Osteocyte (in vitro differentiated cells): ENCODE measurements around the gene CNEP1R1. TPM values are rescaled to one million over a fixed set of nuclear protein-coding genes. Genes with fewer than 3 reads are reported as not detected.

Experiments used
- DNase-seq: peaks from one replicate; pipeline ENCODE4 v3.0.0; 2021; ENCODE audit warnings: mixed read lengths; ENCODE audit not compliant: unreplicated experiment; ENCODE audit errors: extremely low spot score
- H3K27ac Mint-ChIP-seq: one replicate; pipeline ENCODE4 v1.8.0; 2021; ENCODE audit warnings: mild to moderate bottlenecking, mixed read lengths; ENCODE audit not compliant: unreplicated experiment
- H3K27me3 Mint-ChIP-seq: one replicate; pipeline ENCODE4 v1.8.0; 2021; ENCODE audit warnings: mixed read lengths; ENCODE audit not compliant: unreplicated experiment
- H3K36me3 Mint-ChIP-seq: one replicate; pipeline ENCODE4 v1.8.0; 2021; ENCODE audit warnings: mixed read lengths; ENCODE audit not compliant: unreplicated experiment
- H3K4me1 Mint-ChIP-seq: one replicate; pipeline ENCODE4 v1.8.0; 2021; ENCODE audit warnings: mixed read lengths; ENCODE audit not compliant: unreplicated experiment
- H3K4me3 Mint-ChIP-seq: one replicate; pipeline ENCODE4 v1.8.0; 2021; ENCODE audit warnings: mild to moderate bottlenecking, moderate library complexity, mixed read lengths; ENCODE audit not compliant: unreplicated experiment
- H3K9me3 Mint-ChIP-seq: one replicate; pipeline ENCODE4 v1.8.0; 2021; ENCODE audit warnings: mixed read lengths; ENCODE audit not compliant: unreplicated experiment
- long read RNA-seq: library from polyadenylated mRNA; unstranded; transcript quantifications from one replicate; pipeline ENCODE4 v2.0.0, GENCODE V29; 2021
- total RNA-seq: library from RNA; stranded (reverse); gene quantifications from 2 replicates; pipeline ENCODE4 v1.2.1, GENCODE V29; 2021
- TF ChIP-seq, protein P1 (sequence below): fragments of 200-600 bp; sonication (generic); IDR thresholded peaks from 2 replicates; pipeline ENCODE4 v1.5.0; 2021; ENCODE audit warnings: antibody characterized with exemption, mild to moderate bottlenecking, moderate library complexity

The CNEP1R1 gene, protein sequence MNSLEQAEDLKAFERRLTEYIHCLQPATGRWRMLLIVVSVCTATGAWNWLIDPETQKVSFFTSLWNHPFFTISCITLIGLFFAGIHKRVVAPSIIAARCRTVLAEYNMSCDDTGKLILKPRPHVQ
- total RNA-seq, result 19.7 and 23.0 TPM in 2 replicates
- long read RNA-seq, transcript CNEP1R1-203 (7 exons, 2,965 nt), result minor isoform, 26 of 102 reads
- long read RNA-seq, transcript CNEP1R1-202 (6 exons, 2,117 nt), result major isoform, 68 of 102 reads
- long read RNA-seq, partial matches to known transcripts, result 1 of 102 reads
- long read RNA-seq, other reads (novel, unspliced or antisense), result 4 of 102 reads

- TF ChIP-seq, protein P1, sequence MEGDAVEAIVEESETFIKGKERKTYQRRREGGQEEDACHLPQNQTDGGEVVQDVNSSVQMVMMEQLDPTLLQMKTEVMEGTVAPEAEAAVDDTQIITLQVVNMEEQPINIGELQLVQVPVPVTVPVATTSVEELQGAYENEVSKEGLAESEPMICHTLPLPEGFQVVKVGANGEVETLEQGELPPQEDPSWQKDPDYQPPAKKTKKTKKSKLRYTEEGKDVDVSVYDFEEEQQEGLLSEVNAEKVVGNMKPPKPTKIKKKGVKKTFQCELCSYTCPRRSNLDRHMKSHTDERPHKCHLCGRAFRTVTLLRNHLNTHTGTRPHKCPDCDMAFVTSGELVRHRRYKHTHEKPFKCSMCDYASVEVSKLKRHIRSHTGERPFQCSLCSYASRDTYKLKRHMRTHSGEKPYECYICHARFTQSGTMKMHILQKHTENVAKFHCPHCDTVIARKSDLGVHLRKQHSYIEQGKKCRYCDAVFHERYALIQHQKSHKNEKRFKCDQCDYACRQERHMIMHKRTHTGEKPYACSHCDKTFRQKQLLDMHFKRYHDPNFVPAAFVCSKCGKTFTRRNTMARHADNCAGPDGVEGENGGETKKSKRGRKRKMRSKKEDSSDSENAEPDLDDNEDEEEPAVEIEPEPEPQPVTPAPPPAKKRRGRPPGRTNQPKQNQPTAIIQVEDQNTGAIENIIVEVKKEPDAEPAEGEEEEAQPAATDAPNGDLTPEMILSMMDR, result peak; percentile 99
- no peaks in the 10 kb centered on the region for H3K9me3 Mint-ChIP-seq
- H3K27ac Mint-ChIP-seq, result peak within 1 kb of the TSS; percentile 72
- DNase-seq, result peak; percentile 98
- H3K4me3 Mint-ChIP-seq, result peak within 1 kb of the TSS; percentile 91
- H3K27me3 Mint-ChIP-seq, result peaks cover 17% of the 10 kb centered on the region
- H3K36me3 Mint-ChIP-seq, result peaks cover 5% of the 10 kb centered on the region
- H3K4me1 Mint-ChIP-seq, result peaks cover 15% of the 10 kb centered on the region
Observed at GRCh38 chr16:50024684-50025536, at the start of gene CNEP1R1. Gene CNEP1R1, plus strand, starts transcription at chr16:50025225. Its CDS starts 91 bp downstream, at chr16:50025316.

DNA sequence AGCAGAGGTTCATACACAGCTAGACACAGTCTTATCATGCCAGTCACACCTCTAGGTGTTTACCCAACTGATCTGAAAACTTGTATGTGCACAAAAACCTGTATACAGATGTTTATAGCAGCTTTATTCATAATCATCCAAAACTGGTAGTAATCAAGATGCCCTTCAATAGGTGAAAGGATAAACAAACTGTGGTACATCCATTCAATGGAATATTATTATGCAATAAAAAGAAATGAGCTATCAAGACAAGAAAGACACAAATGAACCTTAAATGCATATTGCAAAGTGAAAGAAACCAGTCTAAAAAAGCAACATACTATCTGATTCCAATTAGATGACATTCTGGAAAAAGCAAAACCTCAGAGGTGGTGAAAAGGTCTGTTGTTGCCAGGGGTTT is 47.6 kb upstream of the CNEP1R1 start:
- Mint-ChIP-seq H3K4me1 (no peaks in the 10 kb centered on the region), H3K36me3 (no peaks in the 10 kb centered on the region), H3K9me3 (peaks cover 6% of the 10 kb centered on the region), H3K27ac (no peak overlapping the region), H3K4me3 (no peak overlapping the region), H3K27me3 (peaks cover 20% of the 10 kb centered on the region)
- TF ChIP-seq, protein P1, result no peak
- DNase-seq, result no peak

DNA sequence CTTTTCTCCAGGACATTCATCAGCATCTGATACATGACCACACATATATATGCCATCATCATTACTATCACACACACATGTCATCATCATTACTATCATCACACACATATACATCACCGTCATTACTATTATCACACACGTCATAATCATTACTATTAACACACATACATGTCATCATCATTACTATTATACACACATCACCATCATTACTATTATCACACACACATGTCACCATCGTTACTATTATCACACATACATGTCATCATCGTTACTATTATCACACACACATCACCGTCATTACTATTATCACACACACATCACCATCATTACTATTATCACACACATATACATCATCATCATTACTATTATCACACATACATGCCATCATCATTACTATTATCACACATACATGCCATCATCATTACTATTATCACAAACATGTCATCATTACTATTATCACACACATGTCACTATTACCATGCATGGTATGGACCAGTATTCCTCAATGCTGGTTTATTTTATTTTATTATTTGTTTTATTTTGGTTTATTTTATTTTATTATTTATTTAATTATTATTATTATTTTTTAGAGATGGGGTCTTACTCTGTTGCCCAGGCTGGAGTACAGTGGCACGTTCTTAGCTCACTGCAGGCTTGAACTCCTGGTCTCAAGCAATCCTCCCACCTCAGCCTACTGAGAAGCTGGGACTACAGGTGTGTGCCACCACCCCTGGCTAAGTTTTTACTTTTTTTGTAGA is 46.3 kb upstream of the CNEP1R1 start:
- Mint-ChIP-seq H3K4me3 (no peak overlapping the region), H3K4me1 (no peaks in the 10 kb centered on the region), H3K27me3 (peaks cover 15% of the 10 kb centered on the region), H3K27ac (no peak overlapping the region), H3K9me3 (peaks cover 6% of the 10 kb centered on the region), H3K36me3 (no peaks in the 10 kb centered on the region)
- TF ChIP-seq, protein P1, result no peak
- no peak for DNase-seq

DNA sequence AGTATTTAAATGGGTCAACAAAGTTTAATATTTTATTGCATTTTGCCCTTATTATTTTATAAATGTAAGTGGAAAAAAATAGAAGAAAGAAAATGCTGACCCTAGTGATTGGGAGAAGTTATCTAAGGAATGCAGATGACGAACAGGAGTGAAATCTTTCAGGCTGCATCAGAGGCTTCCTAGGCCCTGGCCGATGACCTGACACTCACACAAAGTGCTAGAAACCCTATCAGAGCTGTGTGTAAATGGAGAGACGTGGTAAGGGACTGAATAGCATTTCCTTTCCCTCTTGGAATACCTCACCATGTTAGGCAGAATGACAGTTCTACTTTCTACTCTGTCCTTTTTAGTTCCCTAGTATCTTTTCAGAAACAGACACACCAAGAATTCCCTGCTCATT is 44.9 kb upstream of the CNEP1R1 start:
- Mint-ChIP-seq H3K27me3 (peaks cover 7% of the 10 kb centered on the region), H3K9me3 (peaks cover 6% of the 10 kb centered on the region), H3K4me3 (no peak overlapping the region), H3K4me1 (no peaks in the 10 kb centered on the region), H3K36me3 (no peaks in the 10 kb centered on the region), H3K27ac (no peak overlapping the region)
- TF ChIP-seq, protein P1, result no peak
- DNase-seq, result no peak
